ENCODE measurements around the gene ADA. TPM values are rescaled to one million over a fixed set of nuclear protein-coding genes. Genes with fewer than 3 reads are reported as not detected.
A peak's percentile ranks its signal among the peaks of the same experiment; 100 is the strongest.
"Not testable (repeated sequence)": the region's sequence is repeated elsewhere in the genome, so short reads cannot be mapped to it uniquely, and the experiment has no call there.

ADA gene
- total RNA-seq, 6 donors from 2014 or later = 5.0 to 9.4 (median 7.2) TPM

DNA sequence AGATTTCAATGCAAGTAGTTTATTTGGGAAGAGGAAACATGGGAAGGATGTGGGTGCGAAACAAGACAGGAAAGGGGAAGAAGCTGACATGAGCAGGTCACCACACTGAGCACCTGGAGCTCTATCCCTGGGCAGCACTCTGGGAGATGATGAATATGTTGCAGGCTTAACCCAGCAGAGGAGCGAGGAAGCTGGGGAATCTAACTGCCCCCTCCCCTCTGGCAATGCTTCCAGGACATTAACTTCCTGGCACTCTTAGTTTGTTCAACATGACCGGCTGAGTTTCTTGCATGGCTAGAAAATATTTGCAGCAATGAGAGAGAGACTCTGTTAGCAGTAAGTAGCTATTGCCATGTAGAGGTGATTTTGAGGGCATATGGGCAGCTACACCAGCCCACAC, 4.9 kb upstream of the ADA start:
- no peaks in the 10 kb centered on the region for H3K36me3 ChIP-seq
- ATAC-seq (ENCODE audit: low FRiP score in 2 of 2) (no peak), DNase-seq (no peak)
- no peak overlapping the region for H3K27ac ChIP-seq
- TF ChIP-seq POLR2A (IDR thresholded peaks at IDR 0.05) (no peak), POLR2AphosphoS5 (IDR thresholded peaks at IDR 0.05) (no peak), EP300 (IDR thresholded peaks at IDR 0.05) (no peak)
- TF ChIP-seq, protein P1, sequence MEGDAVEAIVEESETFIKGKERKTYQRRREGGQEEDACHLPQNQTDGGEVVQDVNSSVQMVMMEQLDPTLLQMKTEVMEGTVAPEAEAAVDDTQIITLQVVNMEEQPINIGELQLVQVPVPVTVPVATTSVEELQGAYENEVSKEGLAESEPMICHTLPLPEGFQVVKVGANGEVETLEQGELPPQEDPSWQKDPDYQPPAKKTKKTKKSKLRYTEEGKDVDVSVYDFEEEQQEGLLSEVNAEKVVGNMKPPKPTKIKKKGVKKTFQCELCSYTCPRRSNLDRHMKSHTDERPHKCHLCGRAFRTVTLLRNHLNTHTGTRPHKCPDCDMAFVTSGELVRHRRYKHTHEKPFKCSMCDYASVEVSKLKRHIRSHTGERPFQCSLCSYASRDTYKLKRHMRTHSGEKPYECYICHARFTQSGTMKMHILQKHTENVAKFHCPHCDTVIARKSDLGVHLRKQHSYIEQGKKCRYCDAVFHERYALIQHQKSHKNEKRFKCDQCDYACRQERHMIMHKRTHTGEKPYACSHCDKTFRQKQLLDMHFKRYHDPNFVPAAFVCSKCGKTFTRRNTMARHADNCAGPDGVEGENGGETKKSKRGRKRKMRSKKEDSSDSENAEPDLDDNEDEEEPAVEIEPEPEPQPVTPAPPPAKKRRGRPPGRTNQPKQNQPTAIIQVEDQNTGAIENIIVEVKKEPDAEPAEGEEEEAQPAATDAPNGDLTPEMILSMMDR (IDR thresholded peaks at IDR 0.05) = no peak
- H3K9me3 ChIP-seq = no peaks in the 10 kb centered on the region
- H3K4me1 ChIP-seq = peaks cover 0 to 5% (median 2%) of the 10 kb centered on the region in 4 donors
- WGBS, 2 donors = 39 to 44% methylated on average over 3 of the region's 3 CpGs
- H3K27me3 ChIP-seq = no peaks in the 10 kb centered on the region
- no peak overlapping the region for H3K4me3 ChIP-seq

DNA sequence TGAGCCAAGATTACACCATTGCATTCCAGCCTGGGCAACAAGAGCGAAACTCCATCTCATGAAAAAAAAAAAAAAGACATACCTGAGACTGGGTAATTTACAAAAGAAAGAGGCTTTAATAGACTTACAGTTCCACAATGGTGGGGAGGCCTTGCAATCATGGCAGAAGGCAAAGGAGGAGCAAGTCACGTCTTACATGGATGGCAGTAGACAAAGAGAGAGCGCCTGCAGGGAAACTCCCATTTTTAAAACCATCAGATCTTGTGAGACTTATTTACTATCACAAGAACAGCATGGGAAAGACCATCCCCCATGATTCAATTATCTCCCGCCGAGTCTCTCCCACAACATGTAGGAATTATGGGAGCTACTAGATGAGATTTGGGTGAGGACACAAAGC, 2.7 kb upstream of the ADA start:
- peaks cover 7 to 21% (median 12%) of the 10 kb centered on the region in 4 donors for H3K4me1 ChIP-seq
- H3K27me3 ChIP-seq; H3K9me3 ChIP-seq; DNase-seq; H3K36me3 ChIP-seq; ATAC-seq (ENCODE audit: low FRiP score in 2 of 2); H3K27ac ChIP-seq; H3K4me3 ChIP-seq: not testable (repeated sequence)
- WGBS, 2 donors = 96 to 99% methylated on average over 5 of the region's 5 CpGs

DNA sequence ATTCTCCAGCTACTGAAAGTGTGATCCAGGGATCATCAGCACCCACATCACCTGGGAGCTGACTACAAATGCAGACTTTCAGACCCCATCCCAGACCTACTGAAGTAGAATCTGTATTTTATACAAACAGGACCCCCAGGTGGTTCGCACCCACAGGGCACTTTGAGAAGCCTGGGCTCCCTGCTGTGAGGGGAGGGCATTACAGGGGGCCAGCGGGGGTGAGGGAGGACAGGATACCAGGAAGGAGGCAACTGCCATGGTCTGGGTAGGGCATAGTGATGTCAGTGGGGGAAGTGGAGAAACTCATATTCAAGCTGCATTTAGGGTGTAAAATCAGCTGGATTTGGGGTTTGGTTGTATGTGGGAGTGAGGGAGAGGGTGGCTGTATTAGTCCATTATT, 2.0 kb upstream of the ADA start:
- Histone ChIP-seq H3K9me3 (no peaks in the 10 kb centered on the region), H3K36me3 (no peaks in the 10 kb centered on the region), H3K27me3 (no peaks in the 10 kb centered on the region), H3K27ac (no peak overlapping the region), H3K4me1 (peaks cover 7 to 25% (median 12%) of the 10 kb centered on the region in 4 donors), H3K4me3 (no peak overlapping the region)
- TF ChIP-seq EP300 (IDR thresholded peaks at IDR 0.05) (no peak), POLR2A (IDR thresholded peaks at IDR 0.05) (no peak), POLR2AphosphoS5 (IDR thresholded peaks at IDR 0.05) (no peak)
- TF ChIP-seq, protein P1 (IDR thresholded peaks at IDR 0.05) = no peak
- ATAC-seq (ENCODE audit: low FRiP score in 2 of 2) (no peak), DNase-seq (no peak)
- WGBS, 2 donors = 70 to 83% methylated on average over 2 of the region's 2 CpGs

DNA sequence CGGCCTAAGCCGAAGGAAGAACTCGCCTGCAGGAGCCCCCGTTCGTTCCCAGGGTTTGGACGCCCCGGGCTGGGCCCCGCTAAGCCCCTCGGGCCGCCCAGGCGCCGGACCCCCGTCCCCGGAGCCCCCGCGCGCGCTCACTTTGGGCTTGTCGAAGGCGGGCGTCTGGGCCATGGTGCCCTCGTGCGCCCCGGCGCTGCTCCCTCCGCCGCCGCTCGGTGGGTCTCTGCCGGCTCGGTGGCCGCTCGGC, 140 bp downstream of the ADA start:
- ATAC-seq (ENCODE audit: low FRiP score in 2 of 2) (no peak), DNase-seq (no peak)
- H3K4me1 ChIP-seq = peaks cover 14 to 40% (median 24%) of the 10 kb centered on the region in 4 donors
- H3K9me3 ChIP-seq = no peaks in the 10 kb centered on the region
- TF ChIP-seq POLR2AphosphoS5 (IDR thresholded peaks at IDR 0.05) (no peak), EP300 (IDR thresholded peaks at IDR 0.05) (no peak), POLR2A (IDR thresholded peaks at IDR 0.05) (no peak)
- TF ChIP-seq, protein P1 (IDR thresholded peaks at IDR 0.05) = no peak
- 0% methylated on average over 4 to 5 of the region's 33 CpGs for WGBS, 2 donors
- H3K4me3 ChIP-seq = peak overlapping the region; percentile 69 to 91 (median 81)
- peak overlapping the region; percentile 80 to 89 (median 88) for H3K27ac ChIP-seq
- no peaks in the 10 kb centered on the region for H3K27me3 ChIP-seq
- H3K36me3 ChIP-seq = no peaks in the 10 kb centered on the region

DNA sequence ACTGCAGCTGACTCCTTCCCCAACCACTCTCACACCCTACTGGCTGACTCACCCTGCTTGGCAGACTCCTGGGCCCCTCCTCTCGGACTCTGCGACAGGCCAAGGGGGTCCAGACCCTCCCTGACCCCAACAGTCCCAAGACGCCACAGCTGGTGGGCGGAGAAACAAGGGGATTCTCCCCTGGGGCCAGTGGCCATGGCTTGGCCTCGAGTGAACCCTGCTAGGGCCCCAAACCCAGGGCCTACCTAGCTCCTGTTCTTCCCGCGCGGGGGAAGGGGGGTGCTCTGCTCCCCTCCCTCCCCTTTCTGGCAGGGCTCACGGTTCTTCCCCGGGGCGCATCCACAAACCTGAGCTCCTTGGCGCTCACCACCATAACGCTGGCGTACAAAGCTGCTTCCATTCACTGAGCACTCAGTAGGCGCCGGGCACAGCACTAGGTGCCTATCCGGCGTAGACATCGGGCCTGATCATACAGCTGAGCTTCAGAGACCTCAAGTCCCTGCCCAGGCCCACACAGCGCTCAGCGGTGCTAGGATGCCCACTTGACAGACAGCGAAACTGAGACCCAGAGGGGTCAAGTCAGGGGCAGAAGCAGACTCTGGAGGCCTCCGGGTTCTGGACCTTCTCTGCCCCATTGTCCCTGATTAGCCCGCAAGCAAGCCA, 597 bp downstream of the ADA start:
- ATAC-seq (ENCODE audit: low FRiP score in 2 of 2) = peak in 1 of 2 donors; percentile 34

More for the DNA sequence above, 597 bp downstream of the ADA start:
- Histone ChIP-seq H3K27me3 (no peaks in the 10 kb centered on the region), H3K9me3 (no peaks in the 10 kb centered on the region), H3K36me3 (no peaks in the 10 kb centered on the region), H3K4me1 (peaks cover 19 to 44% (median 28%) of the 10 kb centered on the region in 4 donors), H3K27ac (peak overlapping the region; percentile 80 to 89 (median 88)), H3K4me3 (peak overlapping the region; percentile 69 to 91 (median 81))
- no peak for DNase-seq
- 44 to 60% methylated on average over 4 to 20 of the region's 24 CpGs for WGBS, 2 donors
- no peak for TF ChIP-seq POLR2AphosphoS5 (IDR thresholded peaks at IDR 0.05)
- TF ChIP-seq POLR2A (IDR thresholded peaks at IDR 0.05) = no peak
- no peak for TF ChIP-seq EP300 (IDR thresholded peaks at IDR 0.05)
- TF ChIP-seq, protein P1 (IDR thresholded peaks at IDR 0.05) = no peak
